Testis (tissue), 2 donors: ENCODE results near the gene PPP6R2.

Experiments used
- POLR2A ChIP-seq: fragments of 450-650 bp; IDR thresholded peaks from one replicate; pipeline ENCODE4 v1.6.1; 2017; ENCODE audit warnings: antibody characterized with exemption, mild to moderate bottlenecking, moderate library complexity
- TF ChIP-seq, protein P1 (sequence below), 3 experiments: fragments of 450-650 bp in 2 of 3; fragments of 200-600 bp in 1 of 3; sonication (generic) in 1 of 3; IDR thresholded peaks; one replicate each; pipeline ENCODE4 v1.5.1; 2016 to 2019; ENCODE audit warnings: antibody characterized with exemption in 3 of 3, mild to moderate bottlenecking in 2 of 3, moderate library complexity in 1 of 3

DNA sequence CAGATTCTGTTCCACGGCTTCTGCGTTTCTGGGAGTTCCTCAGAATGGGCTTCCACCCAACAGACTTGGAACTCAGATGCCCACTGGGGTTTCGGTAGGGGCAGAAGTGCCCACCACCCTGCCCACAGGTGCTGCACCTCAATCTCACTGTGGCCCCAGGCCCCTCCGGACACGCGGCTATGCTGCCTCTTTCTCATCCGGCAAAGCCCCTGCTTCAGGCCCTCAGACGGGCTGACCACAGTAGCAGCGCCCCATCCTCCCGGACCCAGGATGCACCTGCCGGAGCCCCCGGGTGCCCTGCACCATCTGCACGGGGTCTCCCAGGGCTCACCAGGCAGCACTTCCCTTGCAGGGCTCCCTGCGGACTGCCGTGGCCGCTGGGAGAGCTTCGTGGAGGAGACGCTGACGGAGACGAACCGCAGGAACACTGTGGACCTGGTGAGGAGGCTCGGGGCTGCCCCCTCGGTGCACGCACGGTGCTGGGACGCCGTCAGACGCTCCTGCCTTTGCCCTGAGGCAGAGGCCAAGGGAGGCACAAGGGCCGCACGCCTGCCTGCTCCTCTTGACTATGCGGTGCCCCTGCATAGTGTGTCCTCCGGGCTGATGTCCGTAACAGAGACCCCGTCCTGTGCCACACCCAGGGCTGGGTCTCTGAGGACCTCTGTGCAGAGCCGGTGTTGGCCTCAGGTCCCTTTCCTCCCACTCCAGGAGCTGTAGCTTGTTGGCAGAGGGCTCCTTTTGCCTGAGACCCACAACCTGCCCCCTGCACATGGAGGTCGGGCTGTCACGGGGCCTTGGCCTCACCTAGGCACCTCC lies 93.1 kb downstream of the PPP6R2 start:
- TF ChIP-seq, protein P1, sequence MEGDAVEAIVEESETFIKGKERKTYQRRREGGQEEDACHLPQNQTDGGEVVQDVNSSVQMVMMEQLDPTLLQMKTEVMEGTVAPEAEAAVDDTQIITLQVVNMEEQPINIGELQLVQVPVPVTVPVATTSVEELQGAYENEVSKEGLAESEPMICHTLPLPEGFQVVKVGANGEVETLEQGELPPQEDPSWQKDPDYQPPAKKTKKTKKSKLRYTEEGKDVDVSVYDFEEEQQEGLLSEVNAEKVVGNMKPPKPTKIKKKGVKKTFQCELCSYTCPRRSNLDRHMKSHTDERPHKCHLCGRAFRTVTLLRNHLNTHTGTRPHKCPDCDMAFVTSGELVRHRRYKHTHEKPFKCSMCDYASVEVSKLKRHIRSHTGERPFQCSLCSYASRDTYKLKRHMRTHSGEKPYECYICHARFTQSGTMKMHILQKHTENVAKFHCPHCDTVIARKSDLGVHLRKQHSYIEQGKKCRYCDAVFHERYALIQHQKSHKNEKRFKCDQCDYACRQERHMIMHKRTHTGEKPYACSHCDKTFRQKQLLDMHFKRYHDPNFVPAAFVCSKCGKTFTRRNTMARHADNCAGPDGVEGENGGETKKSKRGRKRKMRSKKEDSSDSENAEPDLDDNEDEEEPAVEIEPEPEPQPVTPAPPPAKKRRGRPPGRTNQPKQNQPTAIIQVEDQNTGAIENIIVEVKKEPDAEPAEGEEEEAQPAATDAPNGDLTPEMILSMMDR (IDR thresholded peaks at IDR 0.05): no peak
- no peak for TF ChIP-seq POLR2A
